ENCODE data around the gene SDK1. TPM values are rescaled to one million over a fixed set of nuclear protein-coding genes. Genes with fewer than 3 reads are reported as not detected.

SDK1 gene
- total and polyA plus RNA-seq, 2 donors (not counting 3 experiments of a cell fraction or from before 2014, with no cell fraction given): 1.6 to 3.9 TPM

GRCh38 chr7:3861941-3862340, 560.9 kb downstream of the SDK1 start:
- no peak overlapping the region for H3K4me2 ChIP-seq (ENCODE audit: insufficient read depth, low read length)
- FAIRE-seq (no peak), DNase-seq (ENCODE audit: low read depth, low spot score) (peak; percentile 9)
- BruUV-seq (replicated peaks): no TSS peak
- ChIA-PET CTCF (no interaction called here), POLR2A (no interaction called here)
- no peaks in the 10 kb centered on the region for H3K36me3 ChIP-seq (ENCODE audit: control insufficient read depth in 2 of 2, extremely low read depth in 1 of 2, insufficient read depth in 2 of 2, low read length in 2 of 2)
- TF ChIP-seq POLR2A (IDR thresholded peaks at IDR 0.05; ENCODE audit: low read depth, low read length) (no peak), POLR2AphosphoS5 (IDR thresholded peaks at IDR 0.05; ENCODE audit: insufficient read depth, low read depth, low read length) (no peak), JUN (IDR thresholded peaks at IDR 0.05; ENCODE audit: borderline replicate concordance, insufficient read depth, insufficient read length, low read depth) (no peak), FOS (IDR thresholded peaks at IDR 0.05; ENCODE audit: borderline replicate concordance, insufficient read depth, low read length) (no peak), GATA2 (IDR thresholded peaks at IDR 0.05; ENCODE audit: insufficient read depth, insufficient read length, low read depth, low read length) (no peak), MYC (IDR thresholded peaks at IDR 0.05; ENCODE audit: low read depth, low read length) (no peak), EZH2 (IDR thresholded peaks at IDR 0.05; ENCODE audit: borderline replicate concordance, low read depth, low read length, severe bottlenecking) (no peak), MAX (IDR thresholded peaks at IDR 0.05; ENCODE audit: insufficient read depth, insufficient read length) (no peak), CTCF (IDR thresholded peaks at IDR 0.05; ENCODE audit: extremely low read depth in 1 of 2, insufficient read depth in 1 of 2, low read depth in 1 of 2, low read length in 2 of 2) (no peak)
- H3K27ac ChIP-seq (ENCODE audit: insufficient read depth, low read depth, low read length): no peak overlapping the region
- H3K27me3 ChIP-seq (ENCODE audit: control insufficient read depth in 2 of 2, insufficient read depth in 2 of 2, low read length in 2 of 2): no peaks in the 10 kb centered on the region
- no peaks in the 10 kb centered on the region for H3K9me3 ChIP-seq (replicated peaks; ENCODE audit: control insufficient read depth, insufficient read depth, low read length)
- no peak overlapping the region for H2AFZ ChIP-seq (ENCODE audit: low read depth, low read length)
- no peaks in the 10 kb centered on the region for H3K79me2 ChIP-seq (ENCODE audit: control insufficient read depth, insufficient read depth, low read length)
- H3K9me1 ChIP-seq (replicated peaks; ENCODE audit: control insufficient read depth, extremely low read depth, insufficient read depth, low read length): no peaks in the 10 kb centered on the region
- no peaks in the 10 kb centered on the region for H3K4me1 ChIP-seq (ENCODE audit: control insufficient read depth, extremely low read depth, insufficient read depth, low read length)
- H3K4me3 ChIP-seq (replicated peaks in 1 of 3; ENCODE audit: insufficient read depth in 1 of 3, low read depth in 1 of 3, low read length in 3 of 3): no peak overlapping the region
- dilution Hi-C loops (cut with MboI; ENCODE audit: extremely low pct_ligation_motif_present, low sequenced_read_pairs): no loop called here
- intact Hi-C loops (cut with micrococcal nuclease): no loop called here
- H4K20me1 ChIP-seq (replicated peaks; ENCODE audit: control insufficient read depth, extremely low read depth, insufficient read depth, low read length): no peaks in the 10 kb centered on the region
- no peak overlapping the region for H3K9ac ChIP-seq (replicated peaks; ENCODE audit: extremely low read depth, insufficient read depth, low read length)

Measured in endothelial cell of umbilical vein (primary cell).